SJCRH30 (cell line): Measurements from ENCODE around the gene YIPF4. TPM values are rescaled to one million over a fixed set of nuclear protein-coding genes. Genes with fewer than 3 reads are reported as not detected.
A peak's percentile ranks its signal among the peaks of the same experiment; 100 is the strongest.
"Not testable (repeated sequence)": the region's sequence is repeated elsewhere in the genome, so short reads cannot be mapped to it uniquely, and the experiment has no call there.

ENCODE experiments used
- DNase-seq, 2 experiments: peaks; one replicate each; pipeline ENCODE4 v3.0.0-alpha.2; 2015 to 2020
- H3K27ac ChIP-seq: fragments of 250-450 bp; sonication (Bioruptor Pico); 2 replicates; pipeline ENCODE4 v1.5.1; 2020; ENCODE audit warnings: mild to moderate bottlenecking, moderate library complexity
- H3K27me3 ChIP-seq: fragments of 250-450 bp; sonication (Bioruptor Pico); 2 replicates; pipeline ENCODE4 v1.5.1; 2020; ENCODE audit warnings: mild to moderate bottlenecking, moderate library complexity
- H3K36me3 ChIP-seq: fragments of 250-450 bp; sonication (Bioruptor Pico); 2 replicates; pipeline ENCODE4 v1.5.1; 2020; ENCODE audit warnings: mild to moderate bottlenecking, moderate library complexity
- H3K4me1 ChIP-seq: fragments of 250-450 bp; sonication (Bioruptor Pico); 2 replicates; pipeline ENCODE4 v1.5.1; 2020; ENCODE audit warnings: mild to moderate bottlenecking, moderate library complexity
- H3K4me3 ChIP-seq: fragments of 250-450 bp; sonication (Bioruptor Pico); 2 replicates; pipeline ENCODE4 v1.5.1; 2020; ENCODE audit warnings: mild to moderate bottlenecking, moderate library complexity
- H3K9me3 ChIP-seq: fragments of 250-450 bp; sonication (Bioruptor Pico); replicated peaks from 2 replicates; pipeline ENCODE4 v1.5.1; 2020; ENCODE audit warnings: mild to moderate bottlenecking, moderate library complexity
- total RNA-seq: library from RNA; depleted of rRNA; stranded (reverse); fragments of >200 nt; shearing (Covaris generic); gene quantifications from 2 replicates; pipeline ENCODE4 v1.2.3, GENCODE V29; 2014

Gene YIPF4
- total RNA-seq, 1 experiment from 2014 or later: 65.8 TPM

GRCh38 chr2:32264422-32265105 is 13.1 kb upstream of the YIPF4 start, which contains the start of gene NLRC4:
Gene NLRC4, minus strand, starts transcription at chr2:32264886. Its CDS starts 8,111 bp downstream, at chr2:32256775.
- Histone ChIP-seq H3K4me3 (no peak within 1 kb of the TSS), H3K36me3 (no peaks in the 10 kb centered on the region), H3K4me1 (no peaks in the 10 kb centered on the region), H3K9me3 (no peaks in the 10 kb centered on the region), H3K27ac (no peak within 1 kb of the TSS), H3K27me3 (peaks cover 4% of the 10 kb centered on the region; the same call in 1 of the 2 replicates)
- DNase-seq: no peak

- peaks cover 4% of the 10 kb centered on the region; the same call in 1 of the 2 replicates for H3K27me3 ChIP-seq
- H3K4me1 ChIP-seq: no peaks in the 10 kb centered on the region
- no peak overlapping the region for H3K4me3 ChIP-seq
- H3K9me3 ChIP-seq: no peaks in the 10 kb centered on the region
- H3K36me3 ChIP-seq: no peaks in the 10 kb centered on the region; the same call in 1 of the 2 replicates
- H3K27ac ChIP-seq: no peak overlapping the region
- no peak for DNase-seq
These were observed 6.6 kb upstream of the YIPF4 start for GRCh38 chr2:32271063-32271462.

GRCh38 chr2:32272279-32272678 is 5.4 kb upstream of the YIPF4 start:
- Histone ChIP-seq H3K9me3 (no peaks in the 10 kb centered on the region), H3K4me1 (peaks cover 3% of the 10 kb centered on the region), H3K36me3 (no peaks in the 10 kb centered on the region; the same call in 1 of the 2 replicates), H3K4me3 (no peak overlapping the region), H3K27me3 (no peaks in the 10 kb centered on the region), H3K27ac (no peak overlapping the region)
- no peak for DNase-seq

- H3K9me3 ChIP-seq: no peaks in the 10 kb centered on the region
- peaks cover 5% of the 10 kb centered on the region for H3K4me1 ChIP-seq
- no peaks in the 10 kb centered on the region for H3K27me3 ChIP-seq
- DNase-seq: no peak
- H3K4me3 ChIP-seq: no peak overlapping the region
- H3K27ac ChIP-seq: no peak overlapping the region
- H3K36me3 ChIP-seq: no peaks in the 10 kb centered on the region; the same call in 1 of the 2 replicates
These were observed 3.4 kb upstream of the YIPF4 start for GRCh38 chr2:32274289-32274688.

- not testable (repeated sequence) for H3K4me3 ChIP-seq, H3K27me3 ChIP-seq, H3K4me1 ChIP-seq, H3K9me3 ChIP-seq, H3K36me3 ChIP-seq, H3K27ac ChIP-seq, DNase-seq
These were observed 1.9 kb upstream of the YIPF4 start for GRCh38 chr2:32275790-32276189.

- Histone ChIP-seq H3K27ac (peak overlapping the region; percentile 77), H3K9me3 (no peaks in the 10 kb centered on the region)
These were observed 386 bp upstream of the YIPF4 start for GRCh38 chr2:32277363-32277673.

GRCh38 chr2:32278478-32278853 is 762 bp downstream of the YIPF4 start:
- DNase-seq: peak in 1 of 2 experiments; percentile 26
- H3K27me3 ChIP-seq: no peaks in the 10 kb centered on the region
- peaks cover 5% of the 10 kb centered on the region for H3K4me1 ChIP-seq
- H3K27ac ChIP-seq: peak overlapping the region; percentile 77
- no peaks in the 10 kb centered on the region for H3K9me3 ChIP-seq
- peaks cover 11% of the 10 kb centered on the region for H3K36me3 ChIP-seq
- H3K4me3 ChIP-seq: peak overlapping the region; percentile 93

More at GRCh38 chr2:32277363-32277673, 386 bp upstream of the YIPF4 start:
- Histone ChIP-seq H3K27me3 (no peaks in the 10 kb centered on the region), H3K4me1 (peaks cover 5% of the 10 kb centered on the region), H3K36me3 (peaks cover 6% of the 10 kb centered on the region), H3K4me3 (peak overlapping the region; percentile 93)
- DNase-seq: no peak

- no peak overlapping the region for H3K27ac ChIP-seq
- no peaks in the 10 kb centered on the region for H3K9me3 ChIP-seq
- H3K36me3 ChIP-seq: peaks cover 17% of the 10 kb centered on the region
- H3K27me3 ChIP-seq: no peaks in the 10 kb centered on the region
- H3K4me1 ChIP-seq: no peaks in the 10 kb centered on the region
- DNase-seq: no peak
- H3K4me3 ChIP-seq: no peak overlapping the region
These were observed 6.6 kb downstream of the YIPF4 start for GRCh38 chr2:32284321-32284720.

GRCh38 chr2:32289165-32289999 is 11.7 kb downstream of the YIPF4 start:
- Histone ChIP-seq H3K27me3 (no peaks in the 10 kb centered on the region), H3K9me3 (0 out of 2 replicates have a peak, but pooled peaks cover 5% of the 10 kb centered on the region), H3K4me1 (no peaks in the 10 kb centered on the region), H3K27ac (no peak overlapping the region), H3K4me3 (no peak overlapping the region), H3K36me3 (peaks cover 33% of the 10 kb centered on the region)
- no peak for DNase-seq

- Histone ChIP-seq H3K4me1 (no peaks in the 10 kb centered on the region), H3K4me3 (no peak overlapping the region), H3K36me3 (peaks cover 30% of the 10 kb centered on the region), H3K9me3 (0 out of 2 replicates have a peak, but pooled peaks cover 5% of the 10 kb centered on the region), H3K27me3 (no peaks in the 10 kb centered on the region), H3K27ac (no peak overlapping the region)
- no peak for DNase-seq
These were observed 12.3 kb downstream of the YIPF4 start for GRCh38 chr2:32290000-32290339.

GRCh38 chr2:32291746-32292145 is 14.0 kb downstream of the YIPF4 start:
- Histone ChIP-seq H3K9me3 (0 out of 2 replicates have a peak, but pooled peaks cover 5% of the 10 kb centered on the region), H3K4me3 (no peak overlapping the region), H3K27ac (no peak overlapping the region), H3K27me3 (no peaks in the 10 kb centered on the region), H3K4me1 (no peaks in the 10 kb centered on the region), H3K36me3 (peaks cover 43% of the 10 kb centered on the region)
- no peak for DNase-seq

- peaks cover 49% of the 10 kb centered on the region for H3K36me3 ChIP-seq
- DNase-seq, H3K9me3 ChIP-seq, H3K27ac ChIP-seq, H3K4me3 ChIP-seq, H3K27me3 ChIP-seq, H3K4me1 ChIP-seq: not testable (repeated sequence)
These were observed 15.8 kb downstream of the YIPF4 start for GRCh38 chr2:32293493-32293892.

GRCh38 chr2:32293966-32294562 is 16.4 kb downstream of the YIPF4 start:
- DNase-seq, H3K4me3 ChIP-seq, H3K27me3 ChIP-seq, H3K9me3 ChIP-seq, H3K4me1 ChIP-seq, H3K27ac ChIP-seq: not testable (repeated sequence)
- H3K36me3 ChIP-seq: peaks cover 52% of the 10 kb centered on the region

- no peak overlapping the region for H3K27ac ChIP-seq
- DNase-seq: no peak
- H3K36me3 ChIP-seq: peaks cover 27% of the 10 kb centered on the region
- no peaks in the 10 kb centered on the region for H3K9me3 ChIP-seq
- H3K27me3 ChIP-seq: no peaks in the 10 kb centered on the region
- no peak overlapping the region for H3K4me3 ChIP-seq
- no peaks in the 10 kb centered on the region for H3K4me1 ChIP-seq
These were observed 32.9 kb downstream of the YIPF4 start for GRCh38 chr2:32310577-32310976.

GRCh38 chr2:32314886-32315285 is 37.2 kb downstream of the YIPF4 start:
- H3K4me3 ChIP-seq: no peak overlapping the region
- no peak overlapping the region for H3K27ac ChIP-seq
- no peaks in the 10 kb centered on the region for H3K9me3 ChIP-seq
- no peaks in the 10 kb centered on the region for H3K27me3 ChIP-seq
- H3K36me3 ChIP-seq: peaks cover 14% of the 10 kb centered on the region; the same call in 1 of the 2 replicates
- no peak for DNase-seq
- H3K4me1 ChIP-seq: no peaks in the 10 kb centered on the region
